ENCODE data around the gene GOLGA8J. TPM values are rescaled to one million over a fixed set of nuclear protein-coding genes. Genes with fewer than 3 reads are reported as not detected.
"Not testable (repeated sequence)": the region's sequence is repeated elsewhere in the genome, so short reads cannot be mapped to it uniquely, and the experiment has no call there.

Gene GOLGA8J
- total RNA-seq: under 1 TPM in 1 of 2 donors, not detected in 1; 0.21 TPM

DNA sequence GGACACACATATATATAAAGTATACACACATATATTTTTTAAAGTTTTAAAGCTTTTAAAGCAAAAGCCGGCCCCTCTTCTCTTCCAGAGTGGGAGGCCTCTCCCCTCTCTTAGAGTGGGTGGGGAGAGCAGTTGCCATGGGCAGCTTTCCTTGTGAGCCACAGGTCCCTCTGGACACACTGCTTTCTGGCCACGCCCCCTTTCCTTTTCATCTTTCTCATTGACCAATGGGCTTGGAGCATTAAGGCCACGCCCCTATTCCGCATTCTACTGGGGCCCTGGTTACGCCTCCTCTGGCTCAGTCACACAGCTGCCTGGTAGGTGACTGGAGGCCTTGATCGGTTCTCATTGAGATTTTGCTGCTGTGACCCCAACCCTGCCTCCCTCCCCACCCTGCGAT lies at the start of gene GOLGA8J:
Gene GOLGA8J, plus strand, starts transcription at position 301 of the 400 bp plus-strand sequence. Its CDS starts 98 bp downstream, at position 399.
- not testable (repeated sequence) for DNase-seq (ENCODE audit: low spot score); H3K36me3 Mint-ChIP-seq; H3K27ac Mint-ChIP-seq; H3K4me3 Mint-ChIP-seq; ATAC-seq; H3K9me3 Mint-ChIP-seq; H3K4me1 Mint-ChIP-seq (ENCODE audit: low read depth in 2 of 2)
- peaks cover 8 to 16% of the 10 kb centered on the region in 2 donors for H3K27me3 Mint-ChIP-seq

GRCh38 chr15:30033211-30033610 lies 49.5 kb upstream of the GOLGA8J start:
- Mint-ChIP-seq H3K27ac (no peak overlapping the region), H3K27me3 (peaks cover 21 to 59% of the 10 kb centered on the region in 2 donors), H3K4me3 (no peak overlapping the region), H3K9me3 (peaks cover 2% of the 10 kb centered on the region), H3K4me1 (ENCODE audit: low read depth in 2 of 2) (no peaks in the 10 kb centered on the region), H3K36me3 (no peaks in the 10 kb centered on the region)
- ATAC-seq (no peak), DNase-seq (ENCODE audit: low spot score) (no peak)

DNA sequence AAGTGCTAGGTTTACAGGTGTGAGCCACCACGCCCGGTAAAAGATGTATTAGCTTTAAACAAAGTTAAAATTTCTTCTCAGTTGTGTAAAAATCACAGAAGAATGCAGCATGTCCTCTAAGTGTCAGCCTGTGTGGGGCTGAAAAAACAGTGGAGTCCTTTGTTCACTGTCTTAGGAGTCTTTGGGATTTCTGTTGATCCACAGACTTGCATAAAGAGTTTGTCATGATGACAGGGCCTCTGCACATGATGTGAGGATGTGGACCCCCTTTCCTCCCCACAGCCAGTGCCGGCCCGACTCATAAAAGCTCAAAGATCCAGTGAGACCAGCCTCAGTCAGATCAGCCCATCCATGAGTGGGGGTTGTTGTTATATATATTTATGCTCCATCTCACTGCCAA lies 49.0 kb upstream of the GOLGA8J start:
- Mint-ChIP-seq H3K9me3 (peaks cover 2% of the 10 kb centered on the region), H3K4me3 (no peak overlapping the region), H3K36me3 (no peaks in the 10 kb centered on the region), H3K27me3 (peaks cover 23 to 59% of the 10 kb centered on the region in 2 donors), H3K4me1 (ENCODE audit: low read depth in 2 of 2) (no peaks in the 10 kb centered on the region), H3K27ac (no peak overlapping the region)
- no peak for ATAC-seq
- DNase-seq (ENCODE audit: low spot score): no peak

DNA sequence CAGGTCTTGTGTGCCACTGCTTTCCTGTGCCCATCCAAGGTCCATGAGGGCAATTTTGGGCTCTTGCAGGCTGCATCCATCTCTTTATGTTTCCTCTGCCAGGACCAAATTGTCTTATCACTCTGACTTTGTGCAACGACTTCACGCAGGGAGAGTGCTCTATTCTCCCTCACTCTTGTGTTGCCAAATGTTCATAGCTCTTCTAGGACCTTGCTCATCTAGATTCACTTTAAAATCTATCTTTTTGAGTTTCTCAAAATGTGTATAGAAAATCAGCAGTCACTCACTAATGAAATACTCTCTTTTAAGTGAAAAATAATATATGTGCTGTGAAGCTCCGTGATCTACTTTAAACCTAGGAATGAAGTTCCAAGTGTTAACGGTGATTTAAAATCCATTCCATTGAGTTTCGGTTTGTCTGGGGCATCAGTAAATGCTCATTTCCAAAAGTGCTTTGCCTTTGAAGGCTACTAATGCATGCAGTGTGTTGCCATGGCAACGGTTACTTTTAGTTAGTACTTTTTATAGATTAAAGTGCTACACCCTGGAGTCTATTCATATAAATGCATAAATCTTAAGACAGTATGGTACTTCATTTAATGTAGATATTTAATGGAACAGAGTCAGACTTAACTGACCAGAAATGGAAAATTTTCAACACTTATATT lies 46.6 kb upstream of the GOLGA8J start:
- no peak for ATAC-seq
- H3K4me1 Mint-ChIP-seq (ENCODE audit: low read depth in 2 of 2): no peaks in the 10 kb centered on the region
- H3K9me3 Mint-ChIP-seq: no peaks in the 10 kb centered on the region
- H3K4me3 Mint-ChIP-seq: no peak overlapping the region
- no peaks in the 10 kb centered on the region for H3K36me3 Mint-ChIP-seq
- no peak overlapping the region for H3K27ac Mint-ChIP-seq
- DNase-seq (ENCODE audit: low spot score): no peak
- peaks cover 17 to 56% of the 10 kb centered on the region in 2 donors for H3K27me3 Mint-ChIP-seq

GRCh38 chr15:30038667-30039523 lies 43.9 kb upstream of the GOLGA8J start:
- DNase-seq (ENCODE audit: low spot score) (no peak), ATAC-seq (no peak)
- no peak overlapping the region for H3K4me3 Mint-ChIP-seq
- no peaks in the 10 kb centered on the region for H3K4me1 Mint-ChIP-seq (ENCODE audit: low read depth in 2 of 2)
- H3K27me3 Mint-ChIP-seq: peaks cover 16 to 38% of the 10 kb centered on the region in 2 donors
- H3K27ac Mint-ChIP-seq: no peak overlapping the region
- no peaks in the 10 kb centered on the region for H3K9me3 Mint-ChIP-seq
- no peaks in the 10 kb centered on the region for H3K36me3 Mint-ChIP-seq

DNA sequence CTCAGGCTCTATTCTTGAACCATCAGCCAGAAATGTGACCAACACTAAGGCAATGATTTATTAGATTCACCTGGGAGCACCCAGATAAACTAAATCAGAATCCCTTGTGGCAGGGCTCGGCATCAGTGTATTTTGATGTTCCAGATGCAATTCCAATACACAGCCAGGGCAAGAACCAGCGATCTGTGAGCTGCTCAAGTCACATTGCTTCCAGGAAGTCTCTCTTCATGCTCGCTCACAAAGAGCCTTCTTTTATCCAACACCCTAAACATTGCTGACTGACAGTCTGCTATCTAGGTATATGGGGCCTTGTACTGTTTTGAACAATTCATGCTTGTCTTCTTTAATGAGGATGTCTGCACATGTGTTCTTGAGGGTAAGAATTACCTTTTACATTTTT lies 40.9 kb upstream of the GOLGA8J start:
- no peaks in the 10 kb centered on the region for H3K9me3 Mint-ChIP-seq
- H3K4me3 Mint-ChIP-seq: no peak overlapping the region

DNA sequence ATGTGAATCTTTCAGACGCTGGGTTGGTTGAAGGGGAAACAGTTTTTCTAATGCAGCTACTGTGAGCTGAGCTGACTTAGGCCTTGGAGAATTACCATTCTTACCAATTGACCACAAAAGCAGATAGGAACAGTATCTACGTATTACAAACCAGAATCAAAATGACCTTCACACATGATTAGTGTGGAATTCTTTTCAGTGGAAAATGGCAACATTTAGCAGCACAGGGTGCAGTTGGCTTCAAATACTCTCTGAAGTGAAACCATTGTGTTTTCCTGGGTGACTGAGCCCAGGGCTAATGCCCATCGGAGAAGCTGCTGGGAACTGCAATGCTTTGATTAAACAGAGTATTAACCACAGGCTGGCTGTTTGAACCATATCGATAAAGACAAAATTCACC lies 40.2 kb upstream of the GOLGA8J start:
- DNase-seq (ENCODE audit: low spot score): no peak
- Mint-ChIP-seq H3K27ac (no peak overlapping the region), H3K36me3 (no peaks in the 10 kb centered on the region), H3K4me3 (no peak overlapping the region), H3K9me3 (no peaks in the 10 kb centered on the region), H3K4me1 (ENCODE audit: low read depth in 2 of 2) (no peaks in the 10 kb centered on the region), H3K27me3 (peaks cover 12 to 24% of the 10 kb centered on the region in 2 donors)
- ATAC-seq: no peak

More for the DNA sequence above, 40.9 kb upstream of the GOLGA8J start:
- H3K27me3 Mint-ChIP-seq: peaks cover 16 to 31% of the 10 kb centered on the region in 2 donors
- no peaks in the 10 kb centered on the region for H3K4me1 Mint-ChIP-seq (ENCODE audit: low read depth in 2 of 2)
- ATAC-seq (no peak), DNase-seq (ENCODE audit: low spot score) (no peak)
- no peaks in the 10 kb centered on the region for H3K36me3 Mint-ChIP-seq
- H3K27ac Mint-ChIP-seq: no peak overlapping the region

DNA sequence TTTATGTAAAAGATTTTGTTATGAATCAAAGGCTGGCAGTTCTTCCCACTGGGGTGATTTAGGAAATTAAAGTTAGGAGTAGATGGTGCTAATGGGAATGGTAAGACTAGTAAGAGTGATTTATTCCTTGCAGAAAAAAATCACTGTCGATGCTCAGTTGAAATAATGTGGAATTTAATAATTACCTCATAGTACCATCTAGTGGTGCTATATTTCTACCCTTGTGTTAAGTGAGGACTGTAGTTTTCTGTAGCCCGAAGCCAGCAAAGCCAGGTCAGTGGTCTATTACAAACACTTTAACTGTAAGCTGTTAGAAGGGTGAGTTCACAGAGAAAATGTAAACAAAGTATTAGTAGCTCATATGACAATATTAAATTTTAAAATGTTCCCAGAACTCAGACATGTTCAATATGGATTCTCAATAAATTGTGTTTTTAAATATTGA lies 39.5 kb upstream of the GOLGA8J start:
- Mint-ChIP-seq H3K4me3 (no peak overlapping the region), H3K9me3 (no peaks in the 10 kb centered on the region), H3K27ac (no peak overlapping the region), H3K27me3 (peaks cover 17 to 19% of the 10 kb centered on the region in 2 donors), H3K4me1 (ENCODE audit: low read depth in 2 of 2) (no peaks in the 10 kb centered on the region), H3K36me3 (no peaks in the 10 kb centered on the region)
- ATAC-seq: no peak
- no peak for DNase-seq (ENCODE audit: low spot score)

GRCh38 chr15:30044377-30044776 lies 38.4 kb upstream of the GOLGA8J start:
- no peak for DNase-seq (ENCODE audit: low spot score)
- Mint-ChIP-seq H3K4me1 (ENCODE audit: low read depth in 2 of 2) (no peaks in the 10 kb centered on the region), H3K27ac (no peak overlapping the region), H3K27me3 (peaks cover 13 to 17% of the 10 kb centered on the region in 2 donors), H3K9me3 (no peaks in the 10 kb centered on the region), H3K36me3 (no peaks in the 10 kb centered on the region), H3K4me3 (no peak overlapping the region)
- peak in 1 of 2 donors; percentile 11 for ATAC-seq

DNA sequence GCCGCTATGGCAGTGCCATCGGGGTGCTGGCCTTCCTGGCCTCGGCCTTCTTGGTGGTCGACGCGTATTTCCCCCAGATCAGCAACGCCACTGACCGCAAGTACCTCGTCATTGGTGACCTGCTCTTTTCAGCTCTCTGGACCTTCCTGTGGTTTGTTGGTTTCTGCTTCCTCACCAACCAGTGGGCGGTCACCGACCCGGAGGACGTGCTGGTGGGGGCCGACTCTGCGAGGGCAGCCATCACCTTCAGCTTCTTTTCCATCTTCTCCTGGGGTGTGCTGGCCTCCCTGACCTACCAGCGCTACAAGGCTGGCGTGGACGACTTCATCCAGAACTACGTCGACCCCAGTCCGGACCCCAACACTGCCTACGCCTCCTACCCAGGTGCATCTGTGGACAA lies 37.9 kb upstream of the GOLGA8J start:
- not testable (repeated sequence) for H3K4me3 Mint-ChIP-seq; H3K36me3 Mint-ChIP-seq; ATAC-seq; H3K4me1 Mint-ChIP-seq (ENCODE audit: low read depth in 2 of 2); H3K27ac Mint-ChIP-seq; DNase-seq (ENCODE audit: low spot score); H3K9me3 Mint-ChIP-seq
- H3K27me3 Mint-ChIP-seq: peaks cover 13% of the 10 kb centered on the region in 2 donors

DNA sequence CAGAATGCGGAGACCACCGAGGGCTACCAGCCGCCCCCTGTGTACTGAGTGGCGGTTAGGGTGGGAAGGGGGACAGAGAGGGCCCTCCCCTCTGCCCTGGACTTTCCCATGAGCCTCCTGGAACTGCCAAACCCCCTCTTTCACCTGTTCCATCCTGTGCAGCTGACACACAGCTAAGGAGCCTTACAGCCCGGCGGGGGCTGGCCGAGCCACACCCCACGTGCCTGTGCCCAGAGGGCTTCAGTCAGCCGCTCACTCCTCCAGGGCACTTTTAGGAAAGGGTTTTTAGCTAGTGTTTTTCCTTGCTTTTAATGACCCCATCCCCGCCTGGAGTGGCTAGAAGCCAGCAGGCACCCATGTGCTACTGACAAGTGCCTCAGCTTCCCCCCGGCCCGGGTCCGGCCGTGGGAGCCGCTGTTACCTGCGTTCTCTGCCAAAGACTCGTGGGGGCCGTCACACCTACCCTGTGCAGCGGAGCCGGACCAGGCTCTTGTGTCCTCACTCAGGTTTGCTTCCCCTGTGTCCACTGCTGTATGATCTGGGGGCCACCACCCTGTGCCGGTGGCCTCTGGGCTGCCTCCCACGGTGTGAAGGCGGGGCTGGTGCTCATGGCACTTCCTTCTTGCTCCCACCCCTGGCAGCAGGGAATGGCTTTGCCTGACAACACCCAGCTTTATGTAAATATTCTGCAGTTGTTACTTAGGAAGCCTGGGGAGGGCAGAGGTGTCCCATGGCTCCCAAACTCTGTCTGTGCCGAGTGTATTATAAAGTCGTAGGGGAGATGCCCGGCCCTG lies 37.3 kb upstream of the GOLGA8J start:
- H3K36me3 Mint-ChIP-seq; DNase-seq (ENCODE audit: low spot score); H3K4me1 Mint-ChIP-seq (ENCODE audit: low read depth in 2 of 2); H3K9me3 Mint-ChIP-seq; H3K4me3 Mint-ChIP-seq; H3K27ac Mint-ChIP-seq: not testable (repeated sequence)
- peak in 1 of 2 donors; percentile 36 for ATAC-seq
- H3K27me3 Mint-ChIP-seq: peaks cover 12 to 15% of the 10 kb centered on the region in 2 donors

DNA sequence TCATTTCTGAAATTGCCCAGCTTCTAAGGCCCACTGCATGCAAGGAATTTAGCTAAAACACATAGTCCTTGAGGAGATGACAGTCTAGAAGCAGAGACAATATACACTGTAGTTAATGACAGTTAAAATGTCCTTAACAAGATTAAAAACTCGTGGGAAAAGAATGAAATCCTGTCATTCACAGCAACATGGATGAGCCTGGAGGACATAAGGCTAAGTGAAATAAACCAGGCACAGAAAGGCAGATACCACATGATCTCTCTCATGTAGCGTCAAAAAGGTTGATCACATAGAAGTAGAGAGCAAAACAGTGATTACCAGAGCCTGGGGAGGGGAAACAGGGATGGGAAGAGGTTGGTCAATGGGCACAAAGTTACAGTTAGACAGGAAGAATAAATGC lies 36.3 kb upstream of the GOLGA8J start:
- no peaks in the 10 kb centered on the region for H3K9me3 Mint-ChIP-seq
- peaks cover 12 to 20% of the 10 kb centered on the region in 2 donors for H3K27me3 Mint-ChIP-seq
- no peaks in the 10 kb centered on the region for H3K36me3 Mint-ChIP-seq
- no peak for DNase-seq (ENCODE audit: low spot score)
- no peak overlapping the region for H3K27ac Mint-ChIP-seq
- no peak for ATAC-seq
- H3K4me3 Mint-ChIP-seq: no peak overlapping the region
- no peaks in the 10 kb centered on the region for H3K4me1 Mint-ChIP-seq (ENCODE audit: low read depth in 2 of 2)

GRCh38 chr15:30055604-30056003 lies 27.2 kb upstream of the GOLGA8J start:
- ATAC-seq (no peak), DNase-seq (ENCODE audit: low spot score) (no peak)
- Mint-ChIP-seq H3K4me3 (no peak overlapping the region), H3K27me3 (peaks cover 21 to 34% of the 10 kb centered on the region in 2 donors), H3K36me3 (no peaks in the 10 kb centered on the region), H3K27ac (no peak overlapping the region), H3K9me3 (no peaks in the 10 kb centered on the region), H3K4me1 (ENCODE audit: low read depth in 2 of 2) (no peaks in the 10 kb centered on the region)

Measured in natural killer cell treated with Interleukin-12 subunit alpha and Interleukin-12 subunit beta and Interleukin-15 and Interleukin-18, amount 100 ng/mL, for 72 hours (primary cell).